Endothelial cell of umbilical vein (primary cell): Measurements from ENCODE around the gene MRAS. TPM values are rescaled to one million over a fixed set of nuclear protein-coding genes. Genes with fewer than 3 reads are reported as not detected.

Experiments used
- BruUV-seq: library from RNA; stranded (reverse); fragments of 400-500 nt; replicated peaks from 2 replicates; lab custom pipeline; 2021; lab: Mats Ljungman, UMichigan
- CTCF ChIA-PET: fragments of 300-600, 350-600 bp; sonication (Branson Sonifier 250); formaldehyde crosslinking; loops from one replicate; lab custom pipeline; 2021; ENCODE audit warnings: antibody characterized with exemption, inconsistent platforms; lab: Charles Lee
- POLR2A ChIA-PET: fragments of 300-600, 350-600 bp; sonication (Branson Sonifier 250); formaldehyde crosslinking; loops from one replicate; lab custom pipeline; 2021; ENCODE audit warnings: antibody characterized with exemption, inconsistent platforms; lab: Charles Lee
- DNase-seq: peaks from one replicate; pipeline ENCODE4 v3.0.0-alpha.2; 2011; ENCODE audit warnings: low read depth, low spot score
- FAIRE-seq: peaks from 2 replicates; lab custom pipeline; 2011; peaks lifted over from hg19 to GRCh38; lab: Jason Lieb, UNC
- H2AFZ ChIP-seq: 2 replicates; pipeline ENCODE4 v1.6.0; 2012; ENCODE audit warnings: low read depth, low read length, control low read depth, inconsistent platforms
- H3K27ac ChIP-seq: 2 replicates; pipeline ENCODE4 v1.5.1; 2011; ENCODE audit warnings: low read depth, mild to moderate bottlenecking, control low read depth, low read length, moderate library complexity; ENCODE audit not compliant: insufficient read depth
- H3K27me3 ChIP-seq, 2 experiments: 2 replicates each; pipeline versions ENCODE4 v1.6.0 to v1.6.1; 2011; ENCODE audit warnings: low read length in 2 of 2, mixed read lengths in 1 of 2; ENCODE audit not compliant: control insufficient read depth in 2 of 2, insufficient read depth in 2 of 2
- H3K36me3 ChIP-seq, 2 experiments: 2 replicates in 1 of 2; 3 replicates in 1 of 2; pipeline ENCODE4 v1.5.1; 2011; ENCODE audit warnings: low read length in 2 of 2, mild to moderate bottlenecking in 1 of 2, moderate library complexity in 1 of 2; ENCODE audit not compliant: control insufficient read depth in 2 of 2, insufficient read depth in 2 of 2; ENCODE audit errors: extremely low read depth in 1 of 2
- H3K4me1 ChIP-seq: 3 replicates; pipeline ENCODE4 v1.5.1; 2011; ENCODE audit warnings: mild to moderate bottlenecking, low read length; ENCODE audit not compliant: control insufficient read depth, insufficient read depth; ENCODE audit errors: extremely low read depth
- H3K4me2 ChIP-seq: 2 replicates; pipeline ENCODE4 v1.6.1; 2011; ENCODE audit warnings: low read length, control low read depth, mixed read lengths; ENCODE audit not compliant: insufficient read depth
- H3K4me3 ChIP-seq, 3 experiments: fragments of 200-600 bp in 1 of 3; sonication (generic), shearing (Covaris generic) in 1 of 3; replicated peaks in 1 of 3; 2 replicates each; pipeline ENCODE4 v1.5.1; 2011 to 2016; ENCODE audit warnings: control low read depth in 3 of 3, low read length in 3 of 3, mild to moderate bottlenecking in 2 of 3, inconsistent platforms in 1 of 3, low read depth in 1 of 3, moderate library complexity in 1 of 3; ENCODE audit not compliant: insufficient read depth in 1 of 3
- H3K79me2 ChIP-seq: 2 replicates; pipeline ENCODE4 v1.6.0; 2012; ENCODE audit warnings: low read length, inconsistent platforms; ENCODE audit not compliant: control insufficient read depth, insufficient read depth
- H3K9ac ChIP-seq: replicated peaks from 2 replicates; pipeline ENCODE3; 2011; ENCODE audit warnings: low read length, control low read depth; ENCODE audit not compliant: insufficient read depth; ENCODE audit errors: extremely low read depth
- H3K9me1 ChIP-seq: replicated peaks from 3 replicates; pipeline ENCODE4 v1.6.0; 2011; ENCODE audit warnings: mild to moderate bottlenecking, low read length; ENCODE audit not compliant: control insufficient read depth, insufficient read depth; ENCODE audit errors: extremely low read depth
- H3K9me3 ChIP-seq: replicated peaks from 2 replicates; pipeline ENCODE4 v1.5.1; 2012; ENCODE audit warnings: low read length, inconsistent platforms; ENCODE audit not compliant: control insufficient read depth, insufficient read depth
- H4K20me1 ChIP-seq: replicated peaks from 2 replicates; pipeline ENCODE3; 2011; ENCODE audit warnings: mild to moderate bottlenecking, low read length; ENCODE audit not compliant: control insufficient read depth, insufficient read depth; ENCODE audit errors: extremely low read depth
- CTCF ChIP-seq, 2 donors: IDR thresholded peaks; 1 replicate in 1 of 2; 2 replicates in 1 of 2; pipeline ENCODE4 v1.5.1; 2011; ENCODE audit warnings: low read length in 2 of 2, mild to moderate bottlenecking in 2 of 2, moderate library complexity in 2 of 2, control low read depth in 1 of 2, inconsistent platforms in 1 of 2, low read depth in 1 of 2; ENCODE audit not compliant: insufficient read depth in 1 of 2; ENCODE audit errors: extremely low read depth in 1 of 2
- EZH2 ChIP-seq: IDR thresholded peaks from 2 replicates; pipeline ENCODE4 v1.6.1; 2012; ENCODE audit warnings: borderline replicate concordance, low read depth, mild to moderate bottlenecking, moderate library complexity, low read length, inconsistent platforms; ENCODE audit not compliant: severe bottlenecking
- FOS ChIP-seq: IDR thresholded peaks from 2 replicates; pipeline ENCODE4 v1.6.1; 2011; ENCODE audit warnings: mild to moderate bottlenecking, low read length, moderate library complexity, borderline replicate concordance; ENCODE audit not compliant: insufficient read depth
- GATA2 ChIP-seq: IDR thresholded peaks from 2 replicates; pipeline ENCODE4 v1.7.0; 2011; ENCODE audit warnings: low read depth, mild to moderate bottlenecking, moderate library complexity, mixed read lengths, low read length; ENCODE audit not compliant: insufficient read length, insufficient read depth
- JUN ChIP-seq: IDR thresholded peaks from 2 replicates; pipeline ENCODE4 v1.6.1; 2011; ENCODE audit warnings: borderline replicate concordance, low read depth; ENCODE audit not compliant: insufficient read length, insufficient read depth
- MAX ChIP-seq: IDR thresholded peaks from 2 replicates; pipeline ENCODE4 v1.6.1; 2011; ENCODE audit not compliant: insufficient read depth, insufficient read length
- MYC ChIP-seq: IDR thresholded peaks from one replicate; pipeline ENCODE4 v1.6.1; 2011; ENCODE audit warnings: mild to moderate bottlenecking, low read depth, low read length
- POLR2A ChIP-seq: IDR thresholded peaks from 2 replicates; pipeline ENCODE4 v1.6.1; 2012; ENCODE audit warnings: low read depth, mild to moderate bottlenecking, control low read depth, low read length
- POLR2AphosphoS5 ChIP-seq: IDR thresholded peaks from 2 replicates; pipeline ENCODE4 v1.6.1; 2012; ENCODE audit warnings: low read depth, mild to moderate bottlenecking, control low read depth, low read length, moderate library complexity; ENCODE audit not compliant: insufficient read depth
- dilution Hi-C: fragments of 300-500 bp; cut with MboI; formaldehyde crosslinking; loops from one replicate; pipeline ENCODE4 v1.15.0; 2019; ENCODE audit warnings: low sequenced_read_pairs; ENCODE audit not compliant: extremely low pct_ligation_motif_present
- intact Hi-C: fragments of 100-400 bp; cut with micrococcal nuclease; formaldehyde crosslinking; loops from one replicate; pipeline ENCODE4 v1.10.0; 2022
- polyA plus RNA-seq, 4 experiments: library from polyadenylated mRNA; depleted of rRNA in 3 of 4; stranded (reverse) in 3 of 4; unstranded in 1 of 4; fragments of >200 nt; gene quantifications; 2 replicates each; pipeline versions ENCODE4 v1.2.1 to v1.2.3, GENCODE V29; 2011 to 2012; ENCODE audit warnings: missing spikeins in 1 of 4
- total RNA-seq: library from RNA; stranded (reverse); gene quantifications from 2 replicates; pipeline ENCODE4 v1.2.3, GENCODE V29; 2021

MRAS gene
- total and polyA plus RNA-seq, 2 donors (not counting 3 experiments of a cell fraction or from before 2014, with no cell fraction given), result 14.6 to 16.5 TPM

GRCh38 chr3:138348754-138349739 is 668 bp downstream of the MRAS start:
- CTCF ChIA-PET, result interaction anchor here (0.7 to 1.7 kb wide), 9 partner anchors 16 to 587 kb away, joined by 3 to 7 read pairs (median 4); no protein-coding TSS in a partner anchor
- Histone ChIP-seq H2AFZ (peak overlapping the region; percentile 100), H3K4me3 (peak overlapping the region; percentile 34 to 64 (median 58)), H3K79me2 (no peaks in the 10 kb centered on the region), H3K4me2 (peak overlapping the region; percentile 84), H3K9me1 (no peaks in the 10 kb centered on the region), H3K27me3 (no peaks in the 10 kb centered on the region), H3K4me1 (peaks cover 3% of the 10 kb centered on the region), H3K9me3 (no peaks in the 10 kb centered on the region), H3K9ac (peak overlapping the region; percentile 80), H3K27ac (peak overlapping the region; percentile 48), H4K20me1 (no peaks in the 10 kb centered on the region), H3K36me3 (no peaks in the 10 kb centered on the region)
- no peak for TF ChIP-seq FOS
- no peak for TF ChIP-seq POLR2AphosphoS5
- intact Hi-C loops, result loop anchor here (1.0 to 10.0 kb wide), 6 partner anchors 17 to 596 kb away; partner anchors contain the start of genes ARMC8, DZIP1L, FOXL2 and FOXL2NB
- POLR2A ChIA-PET, result no interaction called here
- dilution Hi-C loops, result no loop called here
- no TSS peak for BruUV-seq
- DNase-seq (peak; percentile 11), FAIRE-seq (no peak)

- intact Hi-C loops, result loop anchor here (2.0 to 10.0 kb wide), 3 partner anchors 233 to 595 kb away; partner anchors contain the start of genes DZIP1L, FOXL2 and FOXL2NB
- H3K4me2 ChIP-seq, result no peak overlapping the region
- BruUV-seq, result TSS peak; percentile 14
- FAIRE-seq, result peak; percentile 55
- ChIA-PET POLR2A (no interaction called here), CTCF (interaction anchor here (0.7 to 1.7 kb wide), 12 partner anchors 14 to 586 kb away, joined by 3 to 7 read pairs (median 4); no protein-coding TSS in a partner anchor)
- H3K79me2 ChIP-seq, result no peaks in the 10 kb centered on the region
- no peaks in the 10 kb centered on the region for H3K9me3 ChIP-seq
- no peak overlapping the region for H3K4me3 ChIP-seq
- no peaks in the 10 kb centered on the region for H4K20me1 ChIP-seq
- H3K27me3 ChIP-seq, result no peaks in the 10 kb centered on the region
- no peaks in the 10 kb centered on the region for H3K36me3 ChIP-seq
- no peak overlapping the region for H3K27ac ChIP-seq
- H3K4me1 ChIP-seq, result peaks cover 3% of the 10 kb centered on the region
- peak overlapping the region; percentile 24 for H2AFZ ChIP-seq
- TF ChIP-seq JUN, result no peak
- no peak for TF ChIP-seq FOS
- TF ChIP-seq MYC, result no peak
- TF ChIP-seq POLR2A, result no peak
- no peak for TF ChIP-seq POLR2AphosphoS5
- TF ChIP-seq EZH2, result no peak
- TF ChIP-seq MAX, result no peak
- no peak for TF ChIP-seq GATA2
- TF ChIP-seq CTCF (IDR thresholded peaks at IDR 0.05; ENCODE audit: extremely low read depth in 1 of 2, insufficient read depth in 1 of 2, low read depth in 1 of 2, low read length in 2 of 2), result no peak
- dilution Hi-C loops, result no loop called here
- DNase-seq, result peak; percentile 11
- no peaks in the 10 kb centered on the region for H3K9me1 ChIP-seq
- H3K9ac ChIP-seq, result no peak overlapping the region
Observed at GRCh38 chr3:138349926-138350665, 1.7 kb downstream of the MRAS start.
